Mesodermal cell (in vitro differentiated cells): ENCODE data around the gene SLIT1. TPM values are rescaled to one million over a fixed set of nuclear protein-coding genes. Genes with fewer than 3 reads are reported as not detected.

Source experiments
- H3K27ac ChIP-seq: 2 replicates; pipeline ENCODE4 v1.7.0; 2013; ENCODE audit warnings: mild to moderate bottlenecking, low read depth, low read length, moderate library complexity; ENCODE audit not compliant: severe bottlenecking
- H3K36me3 ChIP-seq: 2 replicates; pipeline ENCODE4 v1.7.1; 2013; ENCODE audit warnings: mild to moderate bottlenecking, low read length, moderate library complexity; ENCODE audit not compliant: control insufficient read depth, insufficient read depth
- H3K4me1 ChIP-seq: one replicate; pipeline ENCODE4 v1.7.1; 2013; ENCODE audit warnings: mild to moderate bottlenecking, low read length; ENCODE audit not compliant: insufficient read depth, control insufficient read depth, poor library complexity, severe bottlenecking
- H3K4me3 ChIP-seq: 2 replicates; pipeline ENCODE4 v1.7.0; 2013; ENCODE audit warnings: low read length, control low read depth, mild to moderate bottlenecking; ENCODE audit not compliant: insufficient read depth, poor library complexity, severe bottlenecking; ENCODE audit errors: extremely low read depth
- H3K9me3 ChIP-seq: 2 replicates; pipeline ENCODE4 v1.7.1; 2013; ENCODE audit warnings: mild to moderate bottlenecking, low read length, moderate library complexity; ENCODE audit not compliant: control insufficient read depth
- WGBS, 2 experiments: methylation state at CpG; one replicate each; pipeline ENCODE4 v1.1.5; 2013; ENCODE audit warnings: missing lambda C conversion rate in 2 of 2; ENCODE audit not compliant: insufficient coverage in 2 of 2; 5-methylcytosine and 5-hydroxymethylcytosine counted together
- polyA plus RNA-seq, 2 experiments: library from polyadenylated mRNA; stranded (reverse); fragments of 50-300 nt; gene quantifications; one replicate each; pipeline ENCODE4 v1.2.3, GENCODE V29; 2013

Gene SLIT1
- 2.5 TPM for polyA plus RNA-seq (2013, experiment 1 of 2)
- 1.3 TPM for polyA plus RNA-seq (2013, experiment 2 of 2)

GRCh38 chr10:97185326-97186058, at the start of gene SLIT1:
TSS of gene SLIT1 (minus strand) at chr10:97185959. CDS start at chr10:97185674, 285 bp downstream.
- peak within 1 kb of the TSS; percentile 25 for H3K4me3 ChIP-seq

GRCh38 chr10:97235353-97235752, 49.6 kb upstream of the SLIT1 start:
- Histone ChIP-seq H3K4me3 (no peak overlapping the region), H3K9me3 (no peaks in the 10 kb centered on the region), H3K27ac (no peak overlapping the region), H3K36me3 (peaks cover 32% of the 10 kb centered on the region), H3K4me1 (no peaks in the 10 kb centered on the region)
- WGBS, 2 experiments: 97% methylated on average over 3 of the region's 4 CpGs

More at GRCh38 chr10:97185326-97186058, at the start of gene SLIT1:
- 0 to 1% methylated on average over 48 to 58 of the region's 74 CpGs for WGBS, 2 experiments
- Histone ChIP-seq H3K4me1 (peaks cover 3% of the 10 kb centered on the region), H3K9me3 (no peaks in the 10 kb centered on the region), H3K36me3 (no peaks in the 10 kb centered on the region), H3K27ac (no peak within 1 kb of the TSS)

GRCh38 chr10:97234400-97234799, 48.6 kb upstream of the SLIT1 start:
- no CpG with 5 or more reads among the region's 1 CpG for WGBS, 2 experiments
- Histone ChIP-seq H3K27ac (no peak overlapping the region), H3K9me3 (no peaks in the 10 kb centered on the region), H3K4me3 (no peak overlapping the region), H3K4me1 (no peaks in the 10 kb centered on the region), H3K36me3 (peaks cover 36% of the 10 kb centered on the region)

- Histone ChIP-seq H3K4me1 (no peaks in the 10 kb centered on the region), H3K4me3 (no peak overlapping the region), H3K9me3 (no peaks in the 10 kb centered on the region), H3K36me3 (peaks cover 57% of the 10 kb centered on the region), H3K27ac (no peak overlapping the region)
- no CpG with 5 or more reads among the region's 1 CpG for WGBS, 2 experiments
These were observed 44.4 kb upstream of the SLIT1 start for GRCh38 chr10:97230146-97230545.

- no peaks in the 10 kb centered on the region for H3K9me3 ChIP-seq
- H3K4me3 ChIP-seq: no peak overlapping the region
- no peaks in the 10 kb centered on the region for H3K4me1 ChIP-seq
- peaks cover 53% of the 10 kb centered on the region for H3K36me3 ChIP-seq
- 100% methylated on average over 1 of the region's 1 CpG; no CpG with 5 or more reads in 1 of the 2 experiments for WGBS, 2 experiments
- H3K27ac ChIP-seq: no peak overlapping the region
These were observed 43.7 kb upstream of the SLIT1 start for GRCh38 chr10:97229322-97230015.

- H3K36me3 ChIP-seq: peaks cover 50% of the 10 kb centered on the region
- no peaks in the 10 kb centered on the region for H3K4me1 ChIP-seq
- no peak overlapping the region for H3K4me3 ChIP-seq
- no peak overlapping the region for H3K27ac ChIP-seq
- no peaks in the 10 kb centered on the region for H3K9me3 ChIP-seq
- WGBS, 2 experiments: 100% methylated on average over 1 of the region's 1 CpG
These were observed 43.0 kb upstream of the SLIT1 start for GRCh38 chr10:97228775-97229157.

GRCh38 chr10:97228130-97228774, 42.5 kb upstream of the SLIT1 start:
- WGBS, 2 experiments: 92 to 95% methylated on average over 2 of the region's 3 CpGs
- Histone ChIP-seq H3K4me1 (no peaks in the 10 kb centered on the region), H3K27ac (no peak overlapping the region), H3K9me3 (no peaks in the 10 kb centered on the region), H3K36me3 (peaks cover 46% of the 10 kb centered on the region), H3K4me3 (no peak overlapping the region)

GRCh38 chr10:97226398-97226797, 40.6 kb upstream of the SLIT1 start:
- Histone ChIP-seq H3K36me3 (peaks cover 41% of the 10 kb centered on the region), H3K4me3 (no peak overlapping the region), H3K4me1 (no peaks in the 10 kb centered on the region), H3K9me3 (no peaks in the 10 kb centered on the region), H3K27ac (no peak overlapping the region)
- 81 to 93% methylated on average over 3 of the region's 4 CpGs for WGBS, 2 experiments

- no peak overlapping the region for H3K27ac ChIP-seq
- peaks cover 36% of the 10 kb centered on the region for H3K36me3 ChIP-seq
- 85 to 94% methylated on average over 2 to 3 of the region's 4 CpGs for WGBS, 2 experiments
- H3K4me1 ChIP-seq: no peaks in the 10 kb centered on the region
- no peak overlapping the region for H3K4me3 ChIP-seq
- no peaks in the 10 kb centered on the region for H3K9me3 ChIP-seq
These were observed 39.0 kb upstream of the SLIT1 start for GRCh38 chr10:97224483-97225435.
